ENCODE results near the gene GPR15LG. TPM values are rescaled to one million over a fixed set of nuclear protein-coding genes. Genes with fewer than 3 reads are reported as not detected.

GPR15LG gene
- total RNA-seq, 1 experiment from 2014 or later, result not detected

GRCh38 chr10:84135836-84136235, 37.8 kb upstream of the GPR15LG start:
- no peak overlapping the region for H3K4me3 ChIP-seq (ENCODE audit: low read depth, low read length)
- H3K4me1 ChIP-seq, result peaks cover 19% of the 10 kb centered on the region
- peaks cover 26% of the 10 kb centered on the region for H3K4me1 Mint-ChIP-seq (ENCODE audit: low read depth, unreplicated experiment)
- CTCF ChIA-PET, result no interaction called here
- no TSS peak for BruUV-seq (replicated peaks)
- intact Hi-C loops (cut with micrococcal nuclease; ENCODE audit: unreplicated experiment), result no loop called here
- peaks cover 8% of the 10 kb centered on the region for H3K9me3 Mint-ChIP-seq (ENCODE audit: unreplicated experiment)
- no peak overlapping the region for H3K4me3 Mint-ChIP-seq (ENCODE audit: unreplicated experiment)
- DNase-seq, result peak in 1 of 2 experiments; percentile 30
- peaks cover 16% of the 10 kb centered on the region for H3K36me3 Mint-ChIP-seq (ENCODE audit: insufficient read depth, unreplicated experiment)
- no peaks in the 10 kb centered on the region for H3K27me3 Mint-ChIP-seq (ENCODE audit: insufficient read depth, unreplicated experiment)
- TF ChIP-seq, protein P1, sequence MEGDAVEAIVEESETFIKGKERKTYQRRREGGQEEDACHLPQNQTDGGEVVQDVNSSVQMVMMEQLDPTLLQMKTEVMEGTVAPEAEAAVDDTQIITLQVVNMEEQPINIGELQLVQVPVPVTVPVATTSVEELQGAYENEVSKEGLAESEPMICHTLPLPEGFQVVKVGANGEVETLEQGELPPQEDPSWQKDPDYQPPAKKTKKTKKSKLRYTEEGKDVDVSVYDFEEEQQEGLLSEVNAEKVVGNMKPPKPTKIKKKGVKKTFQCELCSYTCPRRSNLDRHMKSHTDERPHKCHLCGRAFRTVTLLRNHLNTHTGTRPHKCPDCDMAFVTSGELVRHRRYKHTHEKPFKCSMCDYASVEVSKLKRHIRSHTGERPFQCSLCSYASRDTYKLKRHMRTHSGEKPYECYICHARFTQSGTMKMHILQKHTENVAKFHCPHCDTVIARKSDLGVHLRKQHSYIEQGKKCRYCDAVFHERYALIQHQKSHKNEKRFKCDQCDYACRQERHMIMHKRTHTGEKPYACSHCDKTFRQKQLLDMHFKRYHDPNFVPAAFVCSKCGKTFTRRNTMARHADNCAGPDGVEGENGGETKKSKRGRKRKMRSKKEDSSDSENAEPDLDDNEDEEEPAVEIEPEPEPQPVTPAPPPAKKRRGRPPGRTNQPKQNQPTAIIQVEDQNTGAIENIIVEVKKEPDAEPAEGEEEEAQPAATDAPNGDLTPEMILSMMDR (IDR thresholded peaks at IDR 0.05; ENCODE audit: insufficient read depth in 1 of 2, low read depth in 1 of 2, low read length in 1 of 2, severe bottlenecking in 1 of 2, unreplicated experiment in 1 of 2), result no peak
- no peaks in the 10 kb centered on the region for H3K36me3 ChIP-seq (ENCODE audit: control insufficient read depth, insufficient read depth, low read length)
- no peaks in the 10 kb centered on the region for H3K27me3 ChIP-seq (replicated peaks; ENCODE audit: control insufficient read depth, insufficient read depth, low read length)
- no peaks in the 10 kb centered on the region for H3K9me3 ChIP-seq
- no peak overlapping the region for H3K27ac Mint-ChIP-seq (ENCODE audit: unreplicated experiment)
- POLR2A ChIA-PET, result no interaction called here

- CTCF ChIA-PET, result no interaction called here
- intact Hi-C loops (cut with micrococcal nuclease; ENCODE audit: unreplicated experiment), result no loop called here
- H3K4me3 Mint-ChIP-seq (ENCODE audit: unreplicated experiment), result no peak overlapping the region
- H3K27ac Mint-ChIP-seq (ENCODE audit: unreplicated experiment), result no peak overlapping the region
- H3K36me3 Mint-ChIP-seq (ENCODE audit: insufficient read depth, unreplicated experiment), result peaks cover 27% of the 10 kb centered on the region
- TF ChIP-seq, protein P1 (IDR thresholded peaks at IDR 0.05; ENCODE audit: insufficient read depth in 1 of 2, low read depth in 1 of 2, low read length in 1 of 2, severe bottlenecking in 1 of 2, unreplicated experiment in 1 of 2), result no peak
- POLR2A ChIA-PET, result no interaction called here
- H3K27me3 ChIP-seq (replicated peaks; ENCODE audit: control insufficient read depth, insufficient read depth, low read length), result no peaks in the 10 kb centered on the region
- peaks cover 36% of the 10 kb centered on the region for H3K4me1 Mint-ChIP-seq (ENCODE audit: low read depth, unreplicated experiment)
- no peak overlapping the region for H3K4me3 ChIP-seq (ENCODE audit: low read depth, low read length)
- H3K27me3 Mint-ChIP-seq (ENCODE audit: insufficient read depth, unreplicated experiment), result no peaks in the 10 kb centered on the region
- H3K4me1 ChIP-seq, result peaks cover 26% of the 10 kb centered on the region
- no TSS peak for BruUV-seq (replicated peaks)
- no peaks in the 10 kb centered on the region for H3K9me3 ChIP-seq
- no peak for DNase-seq
- peaks cover 8% of the 10 kb centered on the region for H3K9me3 Mint-ChIP-seq (ENCODE audit: unreplicated experiment)
- no peaks in the 10 kb centered on the region; the same call in 1 of the 2 replicates for H3K36me3 ChIP-seq (ENCODE audit: control insufficient read depth, insufficient read depth, low read length)
Observed at GRCh38 chr10:84137811-84138210, 35.8 kb upstream of the GPR15LG start.

DNA sequence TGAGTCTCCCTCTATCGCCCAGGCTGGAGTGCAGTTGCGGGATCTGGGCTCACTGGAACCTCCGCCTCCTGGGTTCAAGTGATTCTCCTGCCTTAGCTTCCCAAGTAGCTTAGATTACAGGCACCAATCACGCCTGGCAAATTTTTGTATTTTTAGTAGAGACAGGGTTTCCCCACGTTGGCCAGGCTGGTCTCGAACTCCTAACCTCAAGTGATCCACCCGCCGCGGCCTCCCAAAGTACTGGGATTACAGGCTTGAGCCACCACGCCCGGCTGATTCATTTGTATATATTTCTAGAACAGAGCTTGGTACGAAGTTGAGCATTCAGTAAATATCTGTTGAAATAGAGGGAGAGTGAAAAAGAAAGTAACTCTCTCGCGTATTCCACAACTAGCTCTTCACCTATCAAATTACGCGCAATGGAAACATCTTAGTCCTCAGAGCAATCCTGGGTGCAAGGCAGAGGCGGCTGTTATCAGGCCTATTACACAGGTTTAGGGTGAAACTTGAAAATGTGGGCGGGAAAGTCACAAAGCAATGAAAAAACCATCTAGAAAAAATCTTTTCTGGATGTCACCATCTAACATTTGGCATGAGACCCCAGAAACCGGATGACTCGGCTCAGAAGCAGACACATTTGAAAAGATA, 35.0 kb upstream of the GPR15LG start:
- no peaks in the 10 kb centered on the region; the same call in 1 of the 2 replicates for H3K36me3 ChIP-seq (ENCODE audit: control insufficient read depth, insufficient read depth, low read length)
- Mint-ChIP-seq H3K27me3 (ENCODE audit: insufficient read depth, unreplicated experiment) (no peaks in the 10 kb centered on the region), H3K27ac (ENCODE audit: unreplicated experiment) (peak overlapping the region; percentile 98), H3K4me1 (ENCODE audit: low read depth, unreplicated experiment) (peaks cover 36% of the 10 kb centered on the region), H3K4me3 (ENCODE audit: unreplicated experiment) (peak overlapping the region; percentile 92), H3K36me3 (ENCODE audit: insufficient read depth, unreplicated experiment) (peaks cover 34% of the 10 kb centered on the region), H3K9me3 (ENCODE audit: unreplicated experiment) (peaks cover 8% of the 10 kb centered on the region)
- peaks cover 26% of the 10 kb centered on the region for H3K4me1 ChIP-seq
- intact Hi-C loops (cut with micrococcal nuclease; ENCODE audit: unreplicated experiment), result no loop called here
- no peak for DNase-seq
- ChIA-PET CTCF (no interaction called here), POLR2A (interaction anchor here (0.6 kb wide), 1 partner anchor 112 kb away, joined by 7 read pairs; no protein-coding TSS in a partner anchor)
- TSS peak; percentile 85 for BruUV-seq (replicated peaks)
- H3K4me3 ChIP-seq (ENCODE audit: low read depth, low read length), result peak overlapping the region; percentile 37
- H3K9me3 ChIP-seq, result no peaks in the 10 kb centered on the region
- no peaks in the 10 kb centered on the region for H3K27me3 ChIP-seq (replicated peaks; ENCODE audit: control insufficient read depth, insufficient read depth, low read length)
- TF ChIP-seq, protein P1 (IDR thresholded peaks at IDR 0.05; ENCODE audit: insufficient read depth in 1 of 2, low read depth in 1 of 2, low read length in 1 of 2, severe bottlenecking in 1 of 2, unreplicated experiment in 1 of 2), result no peak
